ENCODE results near the gene SIDT2.
A peak's percentile ranks its signal among the peaks of the same experiment; 100 is the strongest.
"Not testable (repeated sequence)": the region's sequence is repeated elsewhere in the genome, so short reads cannot be mapped to it uniquely, and the experiment has no call there.

Gene SIDT2

DNA sequence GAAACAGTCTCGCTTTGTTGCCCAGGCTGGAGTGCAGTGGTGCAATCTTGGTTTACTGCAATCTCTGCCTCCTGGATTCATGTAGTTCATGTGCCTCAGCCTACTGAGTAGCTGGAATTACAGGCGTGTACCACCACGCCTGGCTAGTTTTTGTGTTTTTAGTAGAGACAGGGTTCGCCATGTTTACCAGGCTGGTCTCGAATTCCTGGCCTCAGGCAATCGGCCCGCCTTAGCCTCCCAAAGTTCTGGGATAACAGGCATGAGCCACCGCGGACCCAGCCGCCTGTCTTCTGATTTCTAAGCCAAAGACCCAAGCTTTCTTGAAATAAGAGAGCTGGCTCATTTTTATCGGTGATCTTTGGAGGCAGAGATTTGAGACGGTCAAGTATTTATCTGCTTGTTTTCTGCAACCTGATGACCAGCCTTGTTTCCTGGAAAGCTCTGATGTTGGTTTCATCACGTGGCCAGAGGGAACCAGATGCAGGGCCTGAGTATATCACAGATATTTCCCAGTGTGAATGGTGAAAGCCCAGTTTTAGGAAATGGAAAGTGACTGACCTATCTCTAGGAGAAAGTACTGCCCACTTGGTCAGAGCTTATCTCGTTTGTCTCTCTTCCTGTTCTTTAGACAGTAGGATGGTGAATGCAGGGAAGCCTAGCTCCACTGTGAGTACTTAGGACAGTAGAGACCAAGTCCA, 5.7 kb upstream of the SIDT2 start:
- DNase-seq, result no peak

DNA sequence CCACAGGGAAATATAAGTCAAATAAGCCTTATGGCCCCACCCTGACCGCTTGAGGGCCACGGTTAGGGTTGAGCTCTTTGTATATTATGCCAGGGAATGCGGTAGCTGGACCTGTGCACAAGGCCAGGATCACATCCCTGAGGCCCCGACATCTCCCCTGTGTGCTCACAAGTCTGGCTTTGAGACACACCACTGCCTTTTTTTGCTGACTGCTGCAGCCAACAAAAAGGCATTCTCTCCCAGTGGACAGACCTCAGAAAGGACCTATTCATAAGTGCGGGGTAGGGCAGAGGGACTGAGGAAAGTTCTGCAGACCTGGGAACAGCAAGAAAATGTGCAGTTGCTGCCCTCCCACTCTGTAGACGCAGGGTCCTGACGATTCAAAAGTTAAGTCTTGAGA, 3.4 kb upstream of the SIDT2 start:
- no peak for DNase-seq

DNA sequence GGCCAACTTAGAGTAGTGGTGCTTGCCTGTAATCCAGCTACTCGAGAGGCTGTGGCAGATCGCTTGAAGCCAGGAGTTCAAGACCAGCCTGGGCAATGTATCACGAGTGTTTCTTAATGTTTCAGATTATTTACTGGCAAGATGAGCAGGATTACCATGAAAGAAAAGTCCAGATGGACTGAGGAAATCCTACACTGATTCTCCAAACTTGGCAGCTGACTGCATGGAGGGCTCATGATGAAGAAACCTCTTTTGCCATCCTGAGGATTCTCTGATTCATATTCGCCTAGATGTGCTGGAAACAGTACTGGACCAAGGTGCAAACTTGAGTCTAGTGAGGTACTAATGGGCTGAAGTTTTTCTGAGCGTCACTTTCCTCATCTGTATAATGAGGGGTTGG, 2.8 kb upstream of the SIDT2 start:
- no peak for DNase-seq

DNA sequence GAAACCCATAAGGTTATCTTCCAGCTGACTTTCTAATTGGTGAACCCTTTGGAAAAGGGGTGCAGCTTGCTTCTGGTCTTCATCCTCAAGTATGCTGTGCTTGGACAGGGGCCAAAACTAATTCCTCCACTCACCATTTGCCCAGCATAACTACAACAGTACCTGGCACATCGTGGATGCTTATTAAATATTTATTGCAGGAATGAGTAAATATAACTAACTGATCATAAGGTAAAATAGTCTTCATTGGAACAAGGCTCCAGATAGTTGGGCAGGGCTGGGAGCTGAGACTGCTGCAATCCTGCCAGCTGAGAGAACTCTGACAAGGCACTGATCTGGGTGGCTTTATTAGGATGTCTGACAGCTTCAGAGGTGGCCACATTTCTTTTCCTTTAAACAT, 2.4 kb upstream of the SIDT2 start:
- DNase-seq, result no peak

DNA sequence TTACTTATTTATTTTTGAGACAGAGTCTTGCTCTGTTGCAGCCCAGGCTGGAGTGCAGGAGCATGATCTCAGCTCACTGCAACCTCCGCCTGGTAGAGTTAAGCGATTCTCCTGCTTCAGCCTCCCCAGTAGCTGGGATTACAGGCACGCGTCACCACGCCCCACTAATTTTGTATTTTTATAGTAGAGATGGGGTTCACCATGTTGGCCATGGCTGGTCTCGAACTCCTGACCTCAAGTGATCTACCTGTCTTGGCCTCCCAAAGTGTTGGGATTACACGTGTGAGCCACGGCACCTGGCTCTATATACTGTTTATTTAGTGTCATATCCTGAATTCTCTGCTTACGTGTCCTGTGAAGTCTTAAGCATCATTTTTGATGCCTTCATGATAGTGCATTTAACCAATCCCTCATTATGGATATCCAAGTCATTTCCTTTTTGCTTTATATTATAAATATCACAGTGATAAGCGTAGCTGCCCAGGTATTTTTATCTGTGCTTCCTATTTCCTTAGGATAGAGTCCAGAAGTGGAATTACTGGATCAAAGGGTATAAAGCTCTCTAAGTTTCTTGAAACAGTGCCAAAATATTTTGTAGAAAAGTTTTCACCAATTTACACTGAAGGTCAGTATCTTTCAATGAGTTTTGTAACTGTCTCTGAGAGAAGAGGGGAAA, 871 bp upstream of the SIDT2 start:
- no peak for DNase-seq

DNA sequence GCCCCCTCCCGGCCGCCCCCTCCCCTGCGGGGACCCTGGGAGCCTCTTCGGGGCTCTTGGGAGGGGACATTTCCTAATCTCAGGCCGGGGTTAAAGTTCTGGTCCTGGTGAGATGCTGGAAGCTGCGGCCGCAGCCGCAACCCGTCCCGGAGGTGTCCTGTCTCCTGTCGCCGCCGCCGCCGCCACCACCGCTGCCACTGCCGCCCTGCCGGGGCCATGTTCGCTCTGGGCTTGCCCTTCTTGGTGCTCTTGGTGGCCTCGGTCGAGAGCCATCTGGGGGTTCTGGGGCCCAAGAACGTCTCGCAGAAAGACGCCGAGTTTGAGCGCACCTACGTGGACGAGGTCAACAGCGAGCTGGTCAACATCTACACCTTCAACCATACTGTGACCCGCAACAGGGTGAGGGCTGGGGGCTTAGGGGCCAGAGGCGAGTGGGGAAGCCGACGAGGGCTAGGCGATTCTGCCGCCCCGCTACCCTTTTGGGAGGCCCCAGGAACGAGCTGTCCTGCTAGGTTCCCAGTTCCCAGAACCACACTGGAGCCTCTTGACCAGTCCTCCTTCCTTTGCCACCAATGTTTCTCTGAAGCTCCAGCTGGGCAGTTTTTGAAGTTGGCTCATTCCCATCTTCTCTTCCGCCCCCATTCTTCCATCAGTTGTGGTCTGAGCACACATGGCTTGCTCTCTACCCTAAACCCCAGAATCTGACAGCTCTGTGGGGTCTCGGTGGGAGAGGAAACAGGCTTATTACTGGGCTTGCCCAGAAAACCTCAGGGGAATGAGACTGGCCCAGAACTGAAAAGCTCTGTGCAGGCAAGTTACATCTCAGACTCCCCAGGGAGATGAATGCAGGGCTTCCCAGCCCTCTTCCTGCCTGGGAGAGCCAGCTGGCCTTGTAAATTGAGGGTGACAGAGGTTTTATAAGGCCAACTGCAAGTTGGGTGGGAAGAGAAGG, 781 bp downstream of the SIDT2 start:
- peak; percentile 57 for DNase-seq

DNA sequence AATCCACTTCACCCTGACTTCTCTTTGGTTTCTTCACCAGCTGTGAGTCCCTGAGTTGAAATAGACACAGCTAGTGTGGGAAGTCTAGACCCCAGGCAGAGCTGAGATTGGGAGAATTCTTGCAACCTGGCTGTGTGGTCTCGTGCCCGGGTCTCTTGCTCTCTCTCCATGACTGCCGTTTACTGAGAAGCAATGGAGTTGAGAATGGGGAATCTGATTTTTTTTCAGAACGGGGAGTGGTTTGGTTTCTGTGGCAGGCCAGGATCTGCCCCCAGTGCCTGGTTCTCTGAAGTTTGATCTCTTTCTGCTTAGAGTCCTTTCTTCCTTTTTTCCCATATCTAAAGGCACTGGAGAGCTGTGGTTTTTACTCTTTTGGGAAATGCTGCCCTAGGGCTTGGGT, 1.5 kb downstream of the SIDT2 start:
- DNase-seq, result no peak

DNA sequence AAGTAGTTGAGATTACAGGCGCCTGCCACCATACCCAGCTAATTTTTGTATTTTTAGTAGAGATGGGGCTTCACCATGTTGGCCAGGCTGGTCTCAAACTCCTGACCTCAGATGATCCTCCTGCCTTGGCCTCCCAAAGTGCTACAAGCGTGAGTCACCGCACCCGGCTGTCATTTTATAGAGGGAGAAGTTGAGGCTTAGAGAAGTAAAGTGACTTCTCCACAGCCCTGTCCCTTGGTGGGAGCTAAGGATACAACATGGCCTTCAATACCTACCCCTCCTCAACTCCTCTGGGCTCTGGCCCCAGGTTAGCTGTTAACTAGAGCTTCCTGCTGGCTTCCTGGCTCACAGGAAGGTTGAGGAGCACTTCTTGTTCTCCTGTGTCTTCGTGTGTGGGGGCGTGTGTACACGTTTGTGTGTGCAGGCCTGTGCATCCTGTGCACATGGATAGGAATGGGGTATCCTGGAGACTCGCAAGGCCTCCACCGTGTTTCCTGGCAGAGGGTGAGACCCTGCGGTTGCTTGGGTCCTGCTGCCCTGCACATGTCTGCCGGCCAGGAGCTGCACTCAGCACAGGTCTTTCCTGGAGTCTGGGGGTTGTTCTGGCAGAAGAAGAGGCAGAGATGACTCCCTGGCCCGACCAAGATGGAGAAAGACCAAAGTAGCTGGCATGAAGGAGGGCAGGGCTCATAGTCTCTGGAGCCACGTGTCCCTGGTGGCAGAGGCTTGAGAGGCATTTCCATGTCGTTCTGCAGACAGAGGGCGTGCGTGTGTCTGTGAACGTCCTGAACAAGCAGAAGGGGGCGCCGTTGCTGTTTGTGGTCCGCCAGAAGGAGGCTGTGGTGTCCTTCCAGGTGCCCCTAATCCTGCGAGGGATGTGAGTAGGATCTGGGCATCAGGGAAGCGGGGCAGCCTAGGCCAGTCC, 2.4 kb downstream of the SIDT2 start:
- DNase-seq, result peak; percentile 80

DNA sequence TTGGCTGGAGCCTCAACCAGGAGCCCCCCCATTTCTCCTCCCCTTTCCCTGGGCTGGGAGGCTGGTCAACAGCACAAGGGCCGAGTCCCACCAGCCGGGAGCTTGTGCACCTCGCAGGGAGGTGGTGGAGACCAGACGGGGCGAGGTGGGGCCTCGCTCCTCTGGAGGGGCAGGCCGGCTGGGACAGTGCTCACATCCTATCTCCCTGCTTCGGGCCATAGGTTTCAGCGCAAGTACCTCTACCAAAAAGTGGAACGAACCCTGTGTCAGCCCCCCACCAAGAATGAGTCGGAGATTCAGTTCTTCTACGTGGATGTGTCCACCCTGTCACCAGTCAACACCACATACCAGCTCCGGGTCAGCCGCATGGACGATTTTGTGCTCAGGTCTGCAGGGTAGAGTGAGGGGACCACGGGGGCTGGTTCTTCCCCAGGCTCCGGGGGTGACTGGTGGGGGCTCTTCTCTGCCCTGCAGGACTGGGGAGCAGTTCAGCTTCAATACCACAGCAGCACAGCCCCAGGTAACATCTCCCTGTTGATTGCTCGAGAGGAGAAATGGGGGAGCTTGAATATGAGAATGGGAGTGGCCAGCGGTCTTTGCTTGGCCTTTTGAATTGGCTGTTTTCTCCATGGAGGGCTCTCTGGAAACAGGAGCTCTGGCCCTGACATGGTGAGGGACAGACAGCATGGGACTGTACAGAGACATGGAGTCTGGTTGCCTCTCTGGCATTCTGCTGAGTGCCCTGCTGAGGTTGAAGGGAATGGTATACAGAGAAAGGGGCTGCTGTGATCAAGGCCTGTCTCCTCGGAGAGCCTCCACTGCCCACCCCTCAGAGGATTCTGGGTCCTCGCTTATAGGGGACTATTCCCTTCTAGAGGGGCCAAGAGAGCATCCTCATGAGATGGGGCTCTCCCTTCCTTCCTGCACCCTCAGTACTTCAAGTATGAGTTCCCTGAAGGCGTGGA, 3.3 kb downstream of the SIDT2 start:
- no peak for DNase-seq

DNA sequence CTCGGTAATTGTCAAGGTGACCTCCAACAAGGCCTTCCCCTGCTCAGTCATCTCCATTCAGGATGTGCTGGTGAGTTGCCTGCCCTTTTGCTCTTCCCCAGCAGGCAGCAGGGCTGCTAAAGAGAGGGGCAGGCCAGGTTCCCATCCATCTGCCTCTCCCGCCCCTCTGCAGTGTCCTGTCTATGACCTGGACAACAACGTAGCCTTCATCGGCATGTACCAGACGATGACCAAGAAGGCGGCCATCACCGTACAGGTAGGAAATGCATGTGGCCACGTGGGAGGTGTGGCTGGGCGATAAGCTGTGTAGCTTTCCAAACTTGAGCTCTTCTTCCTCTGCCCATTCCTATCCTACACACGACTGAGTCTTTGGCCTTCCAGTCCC, 4.0 kb downstream of the SIDT2 start:
- no peak for DNase-seq

DNA sequence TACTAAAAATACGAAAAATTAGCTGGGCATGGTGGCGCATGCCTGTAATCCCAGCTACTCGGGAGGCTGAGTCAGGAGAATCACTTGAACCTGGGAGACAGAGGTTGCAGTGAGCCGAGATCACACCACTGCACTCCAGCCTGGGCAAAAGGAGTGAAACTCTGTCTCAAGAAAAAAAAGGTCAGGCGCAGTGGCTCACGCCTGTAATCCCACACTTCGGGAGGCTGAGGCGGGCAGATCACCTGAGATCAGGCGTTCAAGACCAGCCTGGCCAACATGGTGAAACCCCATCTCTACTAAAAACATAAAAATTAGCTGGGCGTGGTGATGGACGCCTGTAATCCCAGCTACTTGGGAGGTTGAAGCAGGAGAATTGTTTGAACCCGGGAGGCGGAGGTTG, 4.6 kb downstream of the SIDT2 start:
- not testable (repeated sequence) for DNase-seq

DNA sequence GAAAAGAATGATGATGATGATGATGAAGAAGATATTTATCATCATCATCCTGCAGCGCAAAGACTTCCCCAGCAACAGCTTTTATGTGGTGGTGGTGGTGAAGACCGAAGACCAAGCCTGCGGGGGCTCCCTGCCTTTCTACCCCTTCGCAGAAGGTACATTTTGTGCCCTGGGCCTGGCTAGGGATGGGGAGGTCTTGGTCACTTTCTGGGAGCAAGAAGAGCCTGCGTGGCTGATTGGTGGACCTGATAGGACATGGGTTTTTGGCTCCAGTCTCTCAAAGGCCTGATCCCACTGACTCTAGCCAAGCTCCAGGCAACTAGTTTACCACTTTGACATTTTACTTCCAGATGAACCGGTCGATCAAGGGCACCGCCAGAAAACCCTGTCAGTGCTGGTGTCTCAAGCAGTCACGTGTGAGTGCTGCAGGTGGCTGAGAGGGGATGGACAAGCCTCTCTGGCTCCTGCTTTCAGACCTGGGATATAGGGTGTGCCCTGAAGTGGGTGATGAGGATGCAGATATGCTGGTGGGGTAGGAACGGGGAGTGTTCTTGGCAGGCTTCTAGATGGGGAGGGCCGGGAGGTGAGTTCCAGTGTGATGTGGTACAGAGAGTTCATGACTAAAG, 5.3 kb downstream of the SIDT2 start:
- no peak for DNase-seq

DNA sequence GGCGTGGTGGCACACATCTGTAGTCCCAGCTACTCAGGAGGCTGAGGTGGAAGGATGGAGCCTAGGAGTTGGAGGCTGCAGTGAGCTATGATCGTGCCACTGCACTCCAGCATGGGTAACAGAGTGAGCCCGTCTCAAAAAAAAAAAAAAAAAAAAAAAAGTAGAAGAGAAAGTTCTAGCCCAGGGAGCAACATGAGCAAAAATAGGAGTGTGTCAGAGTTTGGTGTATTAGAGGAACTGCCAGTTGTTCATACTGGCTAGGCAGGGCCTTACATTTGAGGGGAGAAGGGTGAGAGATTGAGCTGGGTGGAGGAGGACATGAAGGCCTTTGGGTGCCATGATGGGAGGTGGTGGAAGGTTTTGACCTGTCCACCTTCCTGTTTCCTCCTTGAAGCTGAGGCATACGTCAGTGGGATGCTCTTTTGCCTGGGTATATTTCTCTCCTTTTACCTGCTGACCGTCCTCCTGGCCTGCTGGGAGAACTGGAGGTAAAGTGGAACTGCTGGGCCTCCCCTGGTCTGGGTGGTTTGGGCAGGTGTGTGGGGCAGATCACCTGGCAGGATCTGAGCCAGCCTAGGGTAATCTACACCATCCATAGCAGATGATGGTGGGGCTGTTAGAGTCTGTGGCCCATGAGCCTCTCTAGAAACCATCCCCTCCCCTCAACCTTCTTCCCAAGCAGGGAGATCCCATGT, 7.3 kb downstream of the SIDT2 start:
- no peak for DNase-seq

DNA sequence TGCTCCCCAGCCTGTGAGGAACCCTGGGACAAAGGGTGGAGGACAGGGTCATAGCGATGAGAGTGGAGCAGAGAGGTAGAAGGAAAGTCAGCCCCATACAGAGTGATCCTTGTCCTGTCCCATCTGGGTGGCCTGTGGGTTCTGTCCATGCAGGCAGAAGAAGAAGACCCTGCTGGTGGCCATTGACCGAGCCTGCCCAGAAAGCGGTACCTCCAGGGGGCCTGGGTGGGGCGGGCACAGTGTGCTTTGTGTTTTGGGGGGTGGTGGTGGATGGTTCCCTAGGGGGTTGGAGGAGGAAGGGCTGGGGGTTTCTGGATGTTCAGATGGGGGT, 7.9 kb downstream of the SIDT2 start:
- no peak for DNase-seq

DNA sequence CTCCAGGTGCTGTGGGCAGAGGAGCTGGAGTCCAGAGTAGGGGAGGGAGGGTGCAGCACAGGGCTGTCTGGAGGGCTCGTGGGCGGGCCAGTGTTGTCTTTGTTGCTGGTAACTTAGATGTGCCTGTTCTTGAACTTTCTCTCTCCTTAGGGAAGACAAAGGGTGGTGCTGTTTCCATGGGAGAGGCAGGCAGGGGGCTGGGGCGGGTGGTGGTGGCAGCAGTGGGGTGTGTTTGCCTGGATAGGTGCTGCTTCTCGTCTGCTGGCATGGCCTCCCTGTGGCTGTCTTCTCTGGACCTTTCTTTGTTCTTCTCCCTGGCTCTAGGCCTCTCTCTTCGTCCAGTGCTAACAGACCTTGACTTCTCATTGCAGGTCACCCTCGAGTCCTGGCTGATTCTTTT, 8.5 kb downstream of the SIDT2 start:
- DNase-seq, result no peak

DNA sequence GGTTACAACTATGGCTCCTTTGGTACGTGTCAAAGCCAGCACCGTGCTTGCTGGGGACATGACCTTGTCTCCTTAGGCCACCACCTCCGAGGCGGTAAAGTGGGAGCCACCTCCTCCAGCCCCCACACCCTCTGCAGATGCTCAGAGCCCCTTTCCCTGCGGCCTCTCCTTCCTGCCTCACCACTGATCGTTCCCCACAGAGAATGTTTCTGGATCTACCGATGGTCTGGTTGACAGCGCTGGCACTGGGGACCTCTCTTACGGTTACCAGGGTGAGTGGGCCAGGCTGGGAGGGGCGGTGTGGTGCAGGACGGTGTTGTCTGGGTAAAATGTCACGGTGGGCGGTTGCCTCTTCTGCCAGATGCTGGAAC, 8.9 kb downstream of the SIDT2 start:
- no peak for DNase-seq

DNA sequence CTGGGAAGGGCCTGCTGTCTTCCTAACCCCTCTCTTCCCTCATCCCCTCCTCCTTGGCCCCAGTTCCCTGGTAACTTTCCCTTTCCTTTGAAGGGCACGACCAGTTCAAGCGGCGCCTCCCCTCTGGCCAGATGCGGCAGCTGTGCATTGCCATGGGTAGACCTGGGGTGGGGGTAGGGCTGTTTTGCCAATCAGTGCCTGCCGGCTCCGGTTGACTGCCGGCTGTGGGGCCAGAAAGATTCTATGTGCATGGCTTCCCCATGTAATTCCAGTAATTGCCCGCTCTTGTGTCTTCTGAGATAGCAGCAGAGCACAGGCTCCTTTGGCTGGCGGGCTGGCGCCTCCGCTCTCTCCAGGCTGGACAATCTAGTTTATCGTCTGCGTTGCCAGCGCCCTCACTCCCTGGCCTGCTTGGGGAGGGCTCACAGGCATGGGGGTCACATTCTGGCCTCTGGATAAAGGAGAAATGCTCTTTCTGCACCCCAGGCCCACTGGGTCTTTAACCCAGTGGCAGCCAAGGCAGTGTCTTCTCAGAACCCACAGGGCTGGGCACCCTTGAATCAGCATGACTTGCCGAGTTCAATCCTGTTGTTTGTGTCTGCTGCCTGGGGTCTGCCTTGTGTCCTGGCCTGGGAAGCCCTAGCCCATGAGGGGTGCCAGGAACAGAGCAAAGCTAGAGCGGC, 9.4 kb downstream of the SIDT2 start:
- no peak for DNase-seq

DNA sequence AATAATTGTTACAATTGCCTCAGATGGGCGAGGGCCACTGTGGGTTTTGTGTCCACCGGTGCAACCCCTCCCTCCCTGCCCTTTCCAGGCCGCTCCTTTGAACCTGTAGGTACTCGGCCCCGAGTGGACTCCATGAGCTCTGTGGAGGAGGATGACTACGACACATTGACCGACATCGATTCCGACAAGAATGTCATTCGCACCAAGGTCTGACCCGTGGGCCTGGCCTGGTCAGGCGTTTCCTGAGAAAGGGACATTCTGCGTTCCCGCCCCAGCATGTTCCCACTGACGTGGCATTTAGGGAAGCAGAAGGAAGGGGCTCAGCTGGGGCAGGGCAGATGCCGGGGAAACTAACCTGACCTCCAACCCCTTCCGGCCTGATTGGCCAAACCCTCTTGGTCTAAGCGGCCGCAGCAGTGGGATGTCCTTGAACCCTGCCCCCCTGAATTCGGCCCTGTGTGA, 10.1 kb downstream of the SIDT2 start:
- DNase-seq, result no peak

DNA sequence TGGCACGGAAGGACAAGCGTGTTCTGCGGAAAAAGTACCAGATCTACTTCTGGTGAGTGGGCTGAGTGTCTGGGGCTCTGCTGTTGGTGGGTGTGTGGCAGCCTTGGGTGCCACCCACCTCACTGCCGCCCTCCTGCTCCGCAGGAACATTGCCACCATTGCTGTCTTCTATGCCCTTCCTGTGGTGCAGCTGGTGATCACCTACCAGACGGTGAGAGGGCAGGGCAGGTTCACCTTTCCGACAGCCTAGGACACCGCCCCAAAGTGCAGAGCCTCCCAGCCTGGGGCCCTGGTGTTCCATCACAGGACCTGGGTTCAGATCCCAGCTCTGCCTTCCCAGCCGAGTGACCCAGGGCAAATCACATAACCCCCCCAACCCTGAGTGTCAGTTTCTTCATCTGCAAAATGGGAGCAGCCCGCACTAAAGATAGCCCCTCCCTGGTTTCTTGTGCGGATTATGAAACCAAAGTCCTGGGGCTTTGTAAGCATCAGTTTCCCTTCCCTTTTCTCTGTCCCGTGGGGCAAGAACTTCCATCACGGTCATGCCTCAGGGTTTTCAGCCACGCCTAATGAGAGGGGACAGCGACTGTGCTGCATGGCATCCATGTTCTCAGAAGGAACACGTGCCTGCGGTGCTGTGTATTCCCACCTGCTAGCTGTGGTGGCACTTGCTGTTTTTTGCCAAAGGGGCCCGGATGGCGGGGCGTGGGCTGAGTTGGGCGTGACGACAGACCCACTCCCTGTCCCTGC, 10.8 kb downstream of the SIDT2 start:
- DNase-seq, result no peak
